ENCODE data around the gene RPS15. TPM values are rescaled to one million over a fixed set of nuclear protein-coding genes. Genes with fewer than 3 reads are reported as not detected.

RPS15 gene
- total RNA-seq, 1 donor from 2014 or later, result 614 TPM

DNA sequence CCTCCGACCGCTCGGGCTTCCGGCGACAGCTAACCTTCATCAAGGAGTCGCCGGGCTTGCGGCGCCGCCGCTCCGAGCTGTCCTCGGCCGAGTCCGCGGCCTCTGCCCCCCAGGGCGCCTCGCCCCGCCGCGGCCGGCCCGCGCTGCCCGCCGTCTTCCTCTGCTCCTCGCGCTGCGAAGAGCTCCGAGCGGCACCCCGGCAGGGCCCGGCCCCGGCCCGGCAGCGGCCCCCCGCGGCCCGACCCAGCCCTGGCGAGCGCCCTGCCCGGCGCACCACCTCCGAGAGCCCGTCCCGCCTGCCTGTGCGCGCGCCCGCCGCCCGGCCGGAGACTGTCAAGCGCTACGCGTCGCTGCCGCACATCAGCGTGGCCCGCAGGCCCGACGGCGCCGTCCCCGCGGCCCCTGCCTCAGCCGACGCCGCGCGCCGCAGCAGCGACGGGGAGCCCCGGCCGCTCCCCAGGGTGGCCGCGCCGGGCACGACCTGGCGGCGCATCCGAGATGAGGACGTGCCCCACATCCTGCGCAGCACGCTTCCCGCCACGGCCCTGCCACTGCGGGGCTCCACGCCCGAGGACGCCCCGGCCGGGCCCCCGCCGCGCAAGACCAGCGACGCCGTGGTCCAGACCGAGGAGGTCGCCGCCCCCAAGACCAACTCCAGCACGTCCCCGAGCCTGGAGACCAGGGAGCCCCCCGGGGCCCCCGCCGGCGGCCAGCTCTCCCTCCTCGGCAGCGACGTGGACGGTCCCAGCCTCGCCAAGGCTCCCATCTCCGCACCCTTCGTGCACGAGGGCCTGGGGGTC lies 31.3 kb downstream of the RPS15 start:
- Mint-ChIP-seq H3K4me3 (ENCODE audit: unreplicated experiment) (no peak overlapping the region), H3K4me1 (ENCODE audit: low read depth) (peaks cover 7% of the 10 kb centered on the region), H3K9me3 (ENCODE audit: low read depth) (no peaks in the 10 kb centered on the region), H3K27me3 (ENCODE audit: low read depth) (peaks cover 2% of the 10 kb centered on the region), H3K27ac (ENCODE audit: unreplicated experiment) (no peak overlapping the region), H3K36me3 (ENCODE audit: low read depth) (peaks cover 1% of the 10 kb centered on the region)
- TF ChIP-seq, protein P1, sequence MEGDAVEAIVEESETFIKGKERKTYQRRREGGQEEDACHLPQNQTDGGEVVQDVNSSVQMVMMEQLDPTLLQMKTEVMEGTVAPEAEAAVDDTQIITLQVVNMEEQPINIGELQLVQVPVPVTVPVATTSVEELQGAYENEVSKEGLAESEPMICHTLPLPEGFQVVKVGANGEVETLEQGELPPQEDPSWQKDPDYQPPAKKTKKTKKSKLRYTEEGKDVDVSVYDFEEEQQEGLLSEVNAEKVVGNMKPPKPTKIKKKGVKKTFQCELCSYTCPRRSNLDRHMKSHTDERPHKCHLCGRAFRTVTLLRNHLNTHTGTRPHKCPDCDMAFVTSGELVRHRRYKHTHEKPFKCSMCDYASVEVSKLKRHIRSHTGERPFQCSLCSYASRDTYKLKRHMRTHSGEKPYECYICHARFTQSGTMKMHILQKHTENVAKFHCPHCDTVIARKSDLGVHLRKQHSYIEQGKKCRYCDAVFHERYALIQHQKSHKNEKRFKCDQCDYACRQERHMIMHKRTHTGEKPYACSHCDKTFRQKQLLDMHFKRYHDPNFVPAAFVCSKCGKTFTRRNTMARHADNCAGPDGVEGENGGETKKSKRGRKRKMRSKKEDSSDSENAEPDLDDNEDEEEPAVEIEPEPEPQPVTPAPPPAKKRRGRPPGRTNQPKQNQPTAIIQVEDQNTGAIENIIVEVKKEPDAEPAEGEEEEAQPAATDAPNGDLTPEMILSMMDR (IDR thresholded peaks at IDR 0.05), result no peak
- no peak for DNase-seq (ENCODE audit: low spot score)

GRCh38 chr19:1470055-1470304 lies 31.8 kb downstream of the RPS15 start:
- Mint-ChIP-seq H3K9me3 (ENCODE audit: low read depth) (no peaks in the 10 kb centered on the region), H3K4me1 (ENCODE audit: low read depth) (peaks cover 7% of the 10 kb centered on the region), H3K27me3 (ENCODE audit: low read depth) (peaks cover 2% of the 10 kb centered on the region), H3K36me3 (ENCODE audit: low read depth) (peaks cover 1% of the 10 kb centered on the region), H3K4me3 (ENCODE audit: unreplicated experiment) (peak overlapping the region; percentile 59), H3K27ac (ENCODE audit: unreplicated experiment) (no peak overlapping the region)
- no peak for DNase-seq (ENCODE audit: low spot score)
- TF ChIP-seq, protein P1 (IDR thresholded peaks at IDR 0.05), result no peak

DNA sequence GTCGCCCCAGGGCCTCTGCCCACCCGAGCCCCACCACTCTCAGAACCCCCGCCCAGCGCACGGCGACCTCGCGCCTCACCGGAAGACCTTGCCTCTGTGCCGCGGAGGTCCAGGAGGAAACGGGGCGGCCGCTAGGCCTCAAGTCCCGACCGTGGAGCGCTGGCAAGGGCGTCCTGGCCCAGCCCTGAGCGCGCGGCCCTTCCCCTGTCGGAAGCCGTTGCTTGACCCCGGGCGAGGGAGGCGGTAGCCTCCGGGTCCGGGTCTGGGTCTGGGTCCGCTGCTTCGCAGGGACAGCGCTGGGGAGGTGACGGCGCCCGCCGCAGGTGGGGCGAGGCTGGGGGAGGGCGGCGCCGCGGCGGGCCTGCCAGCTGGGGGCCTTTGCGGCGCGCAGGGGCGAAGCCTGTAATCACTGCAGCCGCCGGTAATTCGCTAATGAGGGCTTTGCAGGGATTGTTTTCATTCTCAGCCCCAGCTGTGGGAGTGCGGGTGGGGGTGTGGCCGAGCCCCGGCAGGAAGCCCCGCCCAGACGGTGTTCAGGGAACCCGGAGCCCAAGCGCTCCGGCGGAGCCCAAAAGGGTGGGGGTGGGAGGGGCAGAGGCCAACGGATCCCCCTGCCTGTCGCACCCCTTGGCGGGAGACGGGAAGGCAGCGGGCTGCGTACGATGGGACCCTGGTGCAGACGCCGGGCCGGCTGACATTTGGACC lies 32.3 kb downstream of the RPS15 start:
- peaks cover 1% of the 10 kb centered on the region for H3K36me3 Mint-ChIP-seq (ENCODE audit: low read depth)
- no peak overlapping the region for H3K27ac Mint-ChIP-seq (ENCODE audit: unreplicated experiment)
- peaks cover 2% of the 10 kb centered on the region for H3K27me3 Mint-ChIP-seq (ENCODE audit: low read depth)
- peak overlapping the region; percentile 59 for H3K4me3 Mint-ChIP-seq (ENCODE audit: unreplicated experiment)
- no peak for DNase-seq (ENCODE audit: low spot score)
- TF ChIP-seq, protein P1 (IDR thresholded peaks at IDR 0.05), result no peak
- peaks cover 7% of the 10 kb centered on the region for H3K4me1 Mint-ChIP-seq (ENCODE audit: low read depth)
- H3K9me3 Mint-ChIP-seq (ENCODE audit: low read depth), result no peaks in the 10 kb centered on the region

GRCh38 chr19:1471010-1471514 lies 32.9 kb downstream of the RPS15 start:
- no peak for DNase-seq (ENCODE audit: low spot score)
- peaks cover 2% of the 10 kb centered on the region for H3K27me3 Mint-ChIP-seq (ENCODE audit: low read depth)

More at GRCh38 chr19:1471010-1471514, 32.9 kb downstream of the RPS15 start:
- peaks cover 1% of the 10 kb centered on the region for H3K36me3 Mint-ChIP-seq (ENCODE audit: low read depth)
- H3K4me1 Mint-ChIP-seq (ENCODE audit: low read depth), result peaks cover 7% of the 10 kb centered on the region
- H3K9me3 Mint-ChIP-seq (ENCODE audit: low read depth), result no peaks in the 10 kb centered on the region
- peak overlapping the region; percentile 6 for H3K4me3 Mint-ChIP-seq (ENCODE audit: unreplicated experiment)
- TF ChIP-seq, protein P1 (IDR thresholded peaks at IDR 0.05), result no peak
- H3K27ac Mint-ChIP-seq (ENCODE audit: unreplicated experiment), result no peak overlapping the region

All from chondrocyte (in vitro differentiated cells).